NCI-H146 (cell line): ENCODE measurements around the gene IL36RN.
"Not testable (repeated sequence)": the region's sequence is repeated elsewhere in the genome, so short reads cannot be mapped to it uniquely, and the experiment has no call there.

Experiments used
- DNase-seq: peaks from one replicate; lab custom pipeline; 2025; lab: John Stamatoyannopoulos, UW

IL36RN gene

GRCh38 chr2:113075030-113075429, 16.0 kb downstream of the IL36RN start:
- no peak for DNase-seq

GRCh38 chr2:113075600-113075999, 16.6 kb downstream of the IL36RN start:
- DNase-seq, result no peak

- no peak for DNase-seq
These were observed 18.1 kb downstream of the IL36RN start for GRCh38 chr2:113076954-113077669.

- DNase-seq, result no peak
These were observed 18.9 kb downstream of the IL36RN start for GRCh38 chr2:113077921-113078320.

- no peak for DNase-seq
These were observed 19.4 kb downstream of the IL36RN start for GRCh38 chr2:113078350-113078839.

- DNase-seq, result no peak
These were observed 20.1 kb downstream of the IL36RN start for GRCh38 chr2:113079131-113079530.

GRCh38 chr2:113080134-113080533, 21.1 kb downstream of the IL36RN start:
- DNase-seq, result no peak

- DNase-seq, result no peak
These were observed 22.7 kb downstream of the IL36RN start for GRCh38 chr2:113081488-113082210.

GRCh38 chr2:113083296-113083695, 24.3 kb downstream of the IL36RN start:
- no peak for DNase-seq

- DNase-seq, result no peak
These were observed 25.4 kb downstream of the IL36RN start for GRCh38 chr2:113084249-113085000.

GRCh38 chr2:113085542-113085941, 26.5 kb downstream of the IL36RN start:
- DNase-seq, result no peak

- no peak for DNase-seq
These were observed 29.4 kb downstream of the IL36RN start for GRCh38 chr2:113088213-113088992.

- DNase-seq, result no peak
These were observed 30.9 kb downstream of the IL36RN start for GRCh38 chr2:113089916-113090315.

- no peak for DNase-seq
These were observed 32.4 kb downstream of the IL36RN start for GRCh38 chr2:113091231-113091896.

- DNase-seq, result no peak
These were observed 34.0 kb downstream of the IL36RN start for GRCh38 chr2:113092864-113093612.

- no peak for DNase-seq
These were observed 34.6 kb downstream of the IL36RN start for GRCh38 chr2:113093613-113093977.

- not testable (repeated sequence) for DNase-seq
These were observed 37.3 kb downstream of the IL36RN start for GRCh38 chr2:113096306-113096705.

GRCh38 chr2:113096842-113097618, 38.0 kb downstream of the IL36RN start:
- not testable (repeated sequence) for DNase-seq

- DNase-seq, result no peak
These were observed 39.0 kb downstream of the IL36RN start for GRCh38 chr2:113098041-113098440.

GRCh38 chr2:113098532-113098931, 39.5 kb downstream of the IL36RN start:
- no peak for DNase-seq
